ENCODE measurements around the gene GALNT14.
"Not testable (repeated sequence)": the region's sequence is repeated elsewhere in the genome, so short reads cannot be mapped to it uniquely, and the experiment has no call there.

Gene GALNT14

GRCh38 chr2:31138037-31138962, at the start of gene GALNT14:
GALNT14 (minus strand) TSS chr2:31138440; CDS start chr2:31138086, 354 bp downstream.
- peak in 1 of 2 experiments; percentile 30 for DNase-seq (ENCODE audit: low read depth in 2 of 2)

DNA sequence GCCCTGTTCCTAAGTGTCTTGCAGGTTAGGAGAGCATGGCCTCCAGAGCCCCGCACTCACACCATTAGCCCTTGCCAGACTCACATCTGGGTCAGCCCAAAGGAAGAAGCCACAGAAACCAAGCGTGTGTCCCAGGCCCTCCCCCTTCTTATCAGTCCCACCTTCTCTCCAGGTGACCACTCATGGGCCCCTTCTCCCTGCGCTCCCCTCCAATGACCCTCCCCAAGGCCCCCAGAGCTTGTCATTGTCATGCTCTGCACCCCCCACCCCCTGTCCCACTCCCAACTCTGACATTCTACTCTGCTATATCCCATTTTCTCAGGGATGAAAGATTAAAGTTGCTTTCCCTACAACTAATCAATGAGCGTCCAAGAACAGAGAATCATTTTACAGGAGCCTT, 48.9 kb upstream of the GALNT14 start:
- DNase-seq (ENCODE audit: low read depth in 2 of 2) = no peak

- not testable (repeated sequence) for DNase-seq (ENCODE audit: low read depth in 2 of 2)
These were observed 45.7 kb upstream of the GALNT14 start for GRCh38 chr2:31183973-31184372.

- no peak for DNase-seq (ENCODE audit: low read depth in 2 of 2)
These were observed 38.5 kb upstream of the GALNT14 start for GRCh38 chr2:31176742-31177141.

DNA sequence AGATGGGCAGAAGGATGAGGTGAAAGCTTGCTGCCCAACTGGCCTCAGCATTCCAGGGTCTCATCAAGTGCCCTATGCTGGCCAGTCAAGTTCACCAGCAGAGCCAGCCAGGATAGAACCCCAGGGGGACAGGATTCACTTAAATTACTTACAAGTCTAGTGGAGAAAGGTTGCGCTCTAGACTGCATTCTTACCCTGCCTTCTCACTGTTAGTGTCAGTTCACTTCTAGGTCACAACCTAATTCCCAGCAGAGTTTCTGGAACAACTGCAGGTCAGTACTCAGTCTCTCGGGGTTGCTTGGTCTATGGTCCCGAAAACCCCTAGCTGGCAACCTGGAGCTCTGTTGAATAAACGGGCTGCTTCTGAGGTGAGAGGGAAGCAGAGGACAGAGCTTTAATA, 32.9 kb upstream of the GALNT14 start:
- no peak for DNase-seq (ENCODE audit: low read depth in 2 of 2)

GRCh38 chr2:31170071-31170698, 31.9 kb upstream of the GALNT14 start:
- DNase-seq (ENCODE audit: low read depth in 2 of 2) = peak; percentile 12 to 42

DNA sequence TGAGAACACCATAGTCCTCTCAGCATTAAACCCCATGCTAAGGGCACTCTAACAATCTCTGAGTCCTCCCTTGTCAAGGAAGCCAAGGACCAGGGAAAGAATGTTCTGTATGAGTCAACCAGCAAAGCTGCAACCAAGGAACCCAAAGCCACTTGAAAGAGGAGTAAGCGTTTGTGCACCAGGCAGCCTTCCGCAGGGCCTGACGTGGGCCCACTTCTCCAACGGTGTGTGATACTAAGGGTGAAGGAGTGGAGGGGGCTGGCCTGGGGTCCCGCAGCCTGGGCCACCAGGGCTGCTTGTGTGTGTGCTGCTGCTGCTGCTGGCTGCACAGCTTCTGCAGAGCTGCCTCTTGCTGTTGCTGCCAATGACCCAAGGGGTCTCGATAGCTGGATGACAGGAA, 30.1 kb upstream of the GALNT14 start:
- no peak for DNase-seq (ENCODE audit: low read depth in 2 of 2)

DNA sequence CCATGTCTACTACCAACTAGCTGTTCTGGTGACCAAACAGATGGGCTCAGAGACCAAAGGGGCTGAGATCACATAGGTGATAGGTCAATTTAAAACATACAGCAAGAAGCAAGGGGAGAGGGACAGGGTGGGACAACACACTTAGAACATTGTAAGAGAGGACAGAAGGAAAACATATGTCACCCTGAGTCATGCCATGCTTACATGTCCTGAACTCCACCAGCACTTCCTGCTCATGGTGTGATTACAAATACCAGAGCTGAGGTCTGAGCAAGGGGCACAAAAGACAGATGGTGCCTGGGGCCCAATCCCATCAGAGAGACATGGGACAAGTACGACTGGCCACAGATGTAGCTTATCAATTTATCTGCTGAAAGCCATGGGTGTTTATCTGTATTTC, 28.7 kb upstream of the GALNT14 start:
- DNase-seq (ENCODE audit: low read depth in 2 of 2) = no peak

DNA sequence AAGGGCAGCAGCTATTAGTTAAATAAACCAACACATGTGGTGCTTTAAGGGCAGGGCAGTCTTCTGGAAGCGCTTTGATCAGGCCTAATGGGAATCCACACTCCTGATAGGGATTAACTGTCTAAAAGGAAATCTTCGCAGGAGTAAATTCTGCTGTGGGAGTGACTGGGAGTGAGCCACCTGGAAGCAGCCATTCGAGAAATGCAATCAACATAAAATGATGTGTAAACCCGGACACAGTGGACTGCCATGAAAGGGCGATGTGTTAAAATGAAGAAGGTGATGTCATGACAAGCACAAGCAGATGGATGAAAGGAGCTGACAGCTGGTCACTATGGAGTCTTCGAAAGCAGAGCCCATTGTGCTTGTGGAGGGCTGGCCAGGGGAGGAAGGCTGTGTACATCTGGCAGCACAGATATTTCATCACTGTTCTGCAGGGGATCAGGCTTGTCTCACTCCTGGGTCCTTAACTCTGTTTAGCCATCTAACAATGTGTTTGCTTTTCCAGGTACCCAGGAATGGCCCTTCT, 24.8 kb upstream of the GALNT14 start:
- no peak for DNase-seq (ENCODE audit: low read depth in 2 of 2)

GRCh38 chr2:31161637-31162036, 23.4 kb upstream of the GALNT14 start:
- DNase-seq (ENCODE audit: low read depth in 2 of 2) = no peak

DNA sequence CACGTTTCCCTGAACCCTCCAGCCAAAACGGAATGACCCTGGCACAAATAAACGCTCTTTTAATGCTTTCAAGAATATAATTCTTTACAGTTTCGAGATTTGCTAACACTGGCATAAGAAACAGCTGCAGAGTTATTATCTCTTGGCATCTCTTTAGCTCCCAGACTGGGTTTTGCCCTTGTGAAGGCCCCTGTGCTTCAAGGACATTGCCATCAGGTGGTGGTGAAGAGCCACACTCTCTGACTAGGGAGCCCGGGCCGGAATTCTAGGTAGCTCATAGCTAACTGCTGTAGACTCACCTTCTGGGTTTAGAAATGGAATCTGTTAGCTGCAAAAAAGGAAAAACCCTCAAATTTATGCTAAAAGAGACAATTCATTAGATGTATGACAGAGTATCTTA, 13.3 kb upstream of the GALNT14 start:
- DNase-seq (ENCODE audit: low read depth in 2 of 2) = no peak

DNA sequence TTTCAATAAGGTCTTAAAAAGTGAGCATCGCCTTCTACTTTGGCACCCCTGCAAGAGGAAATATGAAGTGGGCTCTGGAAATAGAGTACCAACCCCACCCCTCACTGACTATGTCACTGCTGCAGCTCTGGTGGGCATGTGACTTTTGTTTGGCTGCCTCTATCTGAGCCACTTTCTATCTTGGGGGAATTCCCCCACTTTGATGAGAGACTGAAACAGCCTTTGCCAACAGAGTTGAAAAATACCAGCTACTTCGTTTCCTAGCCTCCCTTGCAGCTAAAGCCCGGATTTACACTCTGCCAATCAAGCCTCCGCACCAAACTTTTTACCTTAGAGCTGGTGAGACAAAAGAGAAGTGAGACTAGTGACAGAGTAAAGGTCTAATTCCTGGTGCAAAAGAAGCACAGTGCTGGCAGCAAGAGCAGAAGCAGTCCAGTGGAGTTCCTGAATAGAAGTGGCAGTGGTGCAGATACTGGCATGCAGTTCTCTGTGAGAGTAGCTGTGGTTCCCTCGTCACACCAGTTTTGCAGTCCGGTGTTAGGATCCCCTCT, 12.0 kb upstream of the GALNT14 start:
- no peak for DNase-seq (ENCODE audit: low read depth in 2 of 2)

GRCh38 chr2:31148514-31148913, 10.3 kb upstream of the GALNT14 start:
- DNase-seq (ENCODE audit: low read depth in 2 of 2) = no peak

GRCh38 chr2:31147645-31148044, 9.4 kb upstream of the GALNT14 start:
- no peak for DNase-seq (ENCODE audit: low read depth in 2 of 2)

- DNase-seq (ENCODE audit: low read depth in 2 of 2) = no peak
These were observed 3.9 kb upstream of the GALNT14 start for GRCh38 chr2:31142110-31142509.

GRCh38 chr2:31141443-31142085, 3.3 kb upstream of the GALNT14 start:
- DNase-seq (ENCODE audit: low read depth in 2 of 2) = no peak

DNA sequence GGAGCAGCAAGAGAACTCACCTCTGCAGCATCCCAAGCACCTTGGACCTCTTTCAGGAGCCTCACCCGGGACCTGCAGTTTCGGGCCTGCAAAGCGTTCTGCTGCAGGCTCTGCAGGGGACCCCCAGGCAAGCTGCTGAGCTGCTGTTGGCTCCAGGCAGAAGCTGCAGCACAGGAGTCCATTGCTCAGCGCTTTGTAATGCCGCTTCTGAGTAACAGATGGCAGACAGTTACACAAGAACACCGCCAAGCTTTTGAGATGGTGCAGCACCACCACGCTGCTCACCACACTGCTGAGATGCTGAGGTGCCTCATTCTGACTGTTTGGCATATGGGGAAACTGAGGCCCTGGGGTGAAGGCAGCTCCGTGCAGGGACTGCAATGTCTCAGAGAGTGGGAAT, 1.9 kb upstream of the GALNT14 start:
- DNase-seq (ENCODE audit: low read depth in 2 of 2) = no peak

- no peak for DNase-seq (ENCODE audit: low read depth in 2 of 2)
These were observed 1.4 kb upstream of the GALNT14 start for GRCh38 chr2:31139671-31140070.

GRCh38 chr2:31137211-31138036, 816 bp downstream of the GALNT14 start:
- DNase-seq (ENCODE audit: low read depth in 2 of 2) = peak in 1 of 2 experiments; percentile 4

DNA sequence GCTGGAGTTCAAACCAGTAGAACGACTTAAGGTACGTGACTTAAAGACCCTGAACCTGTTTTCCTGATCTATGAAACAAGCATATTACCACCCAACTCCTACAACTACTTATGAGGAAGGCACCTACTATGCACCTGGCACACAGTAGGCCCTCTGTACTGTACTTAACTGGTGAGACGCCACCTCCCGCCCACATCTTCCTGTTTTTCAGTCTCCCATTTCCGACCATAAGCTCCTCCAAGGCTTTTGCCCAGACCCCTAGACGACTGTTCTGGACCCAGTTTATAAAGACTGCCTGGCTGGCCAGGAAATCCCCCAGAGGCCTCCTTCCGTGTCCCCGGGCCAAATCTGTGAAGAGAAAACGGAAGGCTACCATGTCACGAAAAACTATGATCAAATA, 1.5 kb downstream of the GALNT14 start:
- no peak for DNase-seq (ENCODE audit: low read depth in 2 of 2)

DNA sequence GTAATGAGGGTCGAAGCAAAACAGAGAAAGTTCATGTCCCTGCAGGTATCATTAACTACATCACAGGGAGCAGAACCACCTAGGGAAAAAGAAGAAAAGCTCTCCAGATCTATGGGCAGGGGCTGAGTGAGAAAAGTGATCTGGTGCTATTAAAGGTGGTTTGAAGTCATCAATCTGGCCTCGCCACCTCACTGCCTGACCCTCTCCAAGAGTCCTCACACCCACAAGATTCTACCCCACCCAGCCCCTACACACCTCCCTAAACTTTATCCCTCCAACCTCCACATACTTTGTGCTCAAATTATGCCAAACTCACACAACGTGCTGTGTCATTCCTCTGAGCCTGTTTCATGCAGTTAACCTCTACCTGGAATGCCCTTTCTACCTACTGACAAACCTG, 2.2 kb downstream of the GALNT14 start:
- no peak for DNase-seq (ENCODE audit: low read depth in 2 of 2)

Data from stimulated activated CD4-positive, alpha-beta T cell treated with anti-CD3 and anti-CD28 coated beads, Interleukin-12 subunit alpha, Interleukin-12 subunit beta, amount 100 ng/mL, for 24 hours (primary cell).